NCI-H1092 (cell line): ENCODE measurements around the gene EMILIN3.

ENCODE experiments used
- DNase-seq: peaks from one replicate; lab custom pipeline; 2025; lab: John Stamatoyannopoulos, UW

Gene EMILIN3

DNA sequence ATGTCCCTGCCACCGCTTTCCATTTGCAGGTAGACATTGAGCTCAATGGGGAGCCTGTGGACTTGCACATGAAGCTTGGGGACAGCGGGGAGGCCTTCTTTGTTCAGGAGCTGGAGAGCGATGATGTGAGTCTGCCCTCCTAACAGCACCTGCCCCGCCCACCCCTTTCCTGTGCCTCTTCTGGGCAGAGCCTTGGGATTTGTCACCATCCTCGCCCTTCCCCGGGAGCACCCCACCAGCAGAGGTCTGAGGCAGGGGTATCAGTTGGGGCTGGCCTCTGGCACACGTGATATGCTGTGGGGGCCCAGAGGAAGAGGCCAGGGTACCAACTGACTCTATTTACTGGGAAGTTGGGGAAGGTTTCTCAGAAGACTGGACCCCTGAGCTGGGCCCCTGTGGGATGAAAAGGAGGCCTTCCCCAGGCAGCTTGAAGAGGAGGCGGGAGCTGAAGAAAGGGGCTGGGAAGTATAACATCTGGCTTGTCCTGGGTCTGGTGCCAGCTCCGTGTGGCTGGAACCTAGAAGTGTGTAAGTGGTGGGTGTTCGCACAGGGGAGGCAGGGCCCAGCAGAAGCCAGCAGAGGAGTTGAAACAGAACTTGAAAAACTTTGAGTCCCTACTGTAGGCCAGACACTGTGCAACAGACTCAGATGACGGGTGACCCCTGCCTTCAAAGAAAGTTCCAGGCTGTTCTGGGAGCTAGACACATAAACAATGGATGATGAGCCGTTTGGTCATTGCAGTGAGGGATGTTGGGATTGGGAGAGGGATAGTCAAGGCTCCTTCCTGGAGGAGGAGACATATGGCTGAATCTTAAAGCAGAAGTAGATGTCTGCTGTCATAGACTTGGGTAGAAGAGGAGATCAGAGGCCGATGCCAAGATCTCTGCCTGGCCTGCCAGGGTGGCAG lies 18.8 kb downstream of the EMILIN3 start:
- no peak for DNase-seq

DNA sequence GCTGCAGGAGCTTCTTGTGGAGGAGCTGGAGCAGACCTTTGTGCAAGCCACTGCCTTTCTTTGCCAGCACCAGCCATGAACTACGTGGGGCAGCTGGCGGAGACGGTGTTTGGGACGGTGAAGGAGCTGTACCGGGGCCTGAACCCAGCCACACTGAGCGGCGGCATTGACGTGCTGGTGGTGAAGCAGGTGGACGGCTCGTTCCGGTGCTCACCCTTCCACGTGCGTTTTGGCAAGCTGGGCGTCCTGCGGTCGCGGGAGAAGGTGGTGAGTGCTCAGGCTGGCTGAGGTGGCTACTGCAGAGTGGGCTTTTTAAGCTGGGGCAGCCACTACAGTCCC lies 20.9 kb downstream of the EMILIN3 start:
- DNase-seq: no peak

DNA sequence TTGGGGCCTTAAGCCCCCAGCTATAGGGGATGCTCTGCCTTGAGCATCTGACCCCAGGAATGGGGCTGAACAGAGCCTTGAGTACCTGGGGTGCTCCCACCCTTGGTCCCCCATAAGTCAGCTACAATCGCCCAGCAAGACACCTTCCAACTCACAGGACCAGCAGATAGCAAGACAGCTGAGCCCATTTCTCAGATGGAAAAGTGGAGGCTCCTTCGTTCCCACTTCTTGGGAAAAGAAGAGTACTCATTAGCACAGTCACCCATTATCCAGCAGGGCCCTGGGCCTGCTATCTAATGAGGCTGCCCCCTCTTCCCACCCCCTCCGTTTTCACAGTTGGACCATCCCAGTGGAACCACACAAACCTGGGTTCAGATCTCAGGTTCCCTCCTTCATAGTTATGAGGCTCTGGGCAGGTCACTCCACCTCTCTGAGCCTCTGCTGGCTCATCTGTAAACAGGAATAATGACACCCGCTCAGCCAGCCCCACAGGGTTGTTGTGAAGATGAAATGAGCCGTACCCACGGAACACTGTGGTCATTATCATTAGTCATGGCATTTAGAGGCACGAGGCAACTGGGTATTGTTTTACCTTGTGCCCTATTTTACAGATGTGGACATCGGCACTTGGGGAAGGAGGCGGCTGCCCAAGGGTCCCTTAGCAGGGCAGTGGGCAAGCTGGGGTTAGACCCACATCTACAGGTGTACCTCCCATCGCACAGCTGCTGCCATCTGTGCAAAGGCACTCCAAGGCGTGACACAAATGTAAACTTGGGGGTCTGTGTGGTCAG lies 21.5 kb downstream of the EMILIN3 start:
- no peak for DNase-seq

DNA sequence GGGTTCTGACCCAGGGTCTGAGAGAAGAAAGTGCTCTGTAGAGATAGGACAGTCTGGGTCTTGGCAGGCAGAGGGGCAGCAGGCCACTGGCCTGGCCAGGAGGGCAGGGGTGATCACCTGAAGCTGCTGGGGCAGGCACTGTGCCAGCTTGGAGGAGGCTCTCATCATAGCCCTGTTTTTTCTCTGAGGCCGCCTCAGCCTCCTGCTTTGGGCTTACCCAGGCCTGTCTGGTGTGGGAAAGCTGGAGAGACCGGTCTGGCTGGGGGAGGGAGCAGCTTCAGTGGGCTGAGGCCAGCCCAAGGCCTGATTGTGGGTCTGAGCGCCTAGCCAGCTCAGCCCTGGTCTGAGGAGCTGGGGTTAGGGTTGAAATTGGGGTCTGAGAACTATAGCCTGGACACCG lies 22.1 kb downstream of the EMILIN3 start:
- no peak for DNase-seq

DNA sequence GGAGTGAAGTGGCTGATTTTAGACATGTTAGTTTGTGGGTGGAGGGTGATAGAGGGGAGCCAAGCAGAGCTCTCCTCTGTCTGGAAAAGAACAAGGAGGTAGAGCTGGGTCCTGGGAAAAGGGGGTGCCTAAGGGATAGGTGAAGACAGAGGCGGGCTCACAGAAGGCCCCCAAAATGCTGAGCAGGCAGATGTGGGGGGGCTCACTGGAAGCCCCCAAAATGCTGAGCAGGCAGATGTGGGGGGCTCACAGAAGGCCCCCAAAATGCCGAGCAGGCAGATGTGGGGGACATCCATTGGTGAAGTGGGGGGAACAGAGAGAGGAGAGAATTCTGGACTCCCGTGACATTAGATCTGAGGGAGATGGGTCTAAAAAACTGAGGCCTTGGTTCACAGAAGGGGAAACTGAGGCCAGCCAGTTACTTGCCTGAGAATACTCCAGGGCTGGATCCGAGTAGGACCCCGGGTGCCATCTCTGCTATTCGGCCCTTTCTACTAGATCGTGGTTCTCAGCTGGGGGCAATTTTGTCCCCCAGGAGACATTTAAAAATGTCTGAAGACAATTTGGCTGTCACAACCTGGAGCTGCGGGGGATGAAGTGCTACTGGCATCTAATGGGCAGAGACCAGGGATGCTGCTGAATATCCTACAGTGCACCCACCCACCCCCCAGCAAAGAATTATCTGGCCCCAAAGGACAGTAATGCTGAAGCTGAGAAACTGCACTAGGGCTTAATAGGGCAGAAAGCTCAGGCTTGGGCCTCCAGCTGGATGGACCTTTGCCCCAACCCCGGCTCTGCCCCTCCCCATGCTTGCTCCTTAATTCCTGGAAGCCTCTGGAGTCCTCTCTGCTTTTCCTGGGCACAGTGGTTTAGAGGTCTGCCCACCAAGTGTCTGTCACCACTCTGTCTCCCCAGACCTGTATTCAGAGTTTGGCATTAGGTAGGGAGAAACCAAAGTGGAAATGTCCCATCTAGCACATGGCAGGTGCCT lies 23.8 kb downstream of the EMILIN3 start:
- DNase-seq: no peak

DNA sequence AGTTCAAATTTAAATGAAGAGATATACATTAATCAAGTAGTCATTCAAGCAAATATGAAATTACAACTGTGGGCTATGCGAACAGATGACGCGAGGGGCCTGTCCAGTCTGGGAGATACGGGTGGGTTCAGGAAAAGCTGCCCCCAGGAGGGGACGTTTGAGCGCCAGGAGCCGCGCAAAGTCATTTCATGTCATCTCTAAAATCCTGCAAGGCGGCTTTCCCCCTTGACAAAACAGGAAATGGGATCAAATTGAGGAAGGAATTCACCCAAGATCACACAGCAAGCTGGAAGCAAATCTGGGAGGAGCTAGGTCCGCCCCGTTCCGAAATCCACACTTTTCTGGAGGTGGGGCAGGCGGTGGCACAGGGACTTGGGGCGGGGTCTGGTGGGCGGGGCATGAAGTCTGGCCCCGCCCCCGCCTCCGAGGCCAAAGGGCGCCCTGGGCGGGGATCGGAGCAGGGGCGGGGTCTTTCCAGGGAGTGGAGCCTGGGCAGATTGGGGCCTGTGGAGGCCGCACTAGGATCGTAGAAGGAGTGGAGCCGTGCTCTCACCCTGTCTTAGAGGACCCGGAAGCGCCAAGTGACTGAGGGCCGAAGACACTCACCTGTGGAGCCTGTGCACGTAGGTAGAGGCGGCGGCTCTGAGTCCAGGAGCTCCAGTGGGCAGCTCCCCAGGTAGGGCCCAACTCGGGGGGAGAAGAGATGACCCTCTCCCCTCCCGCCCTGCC lies 26.1 kb downstream of the EMILIN3 start, which contains the start of gene LPIN3:
Gene LPIN3, plus strand, starts transcription at position 495 of the 729 bp plus-strand sequence. CDS start 4,983 bp downstream, outside the sequence.
- DNase-seq: no peak

DNA sequence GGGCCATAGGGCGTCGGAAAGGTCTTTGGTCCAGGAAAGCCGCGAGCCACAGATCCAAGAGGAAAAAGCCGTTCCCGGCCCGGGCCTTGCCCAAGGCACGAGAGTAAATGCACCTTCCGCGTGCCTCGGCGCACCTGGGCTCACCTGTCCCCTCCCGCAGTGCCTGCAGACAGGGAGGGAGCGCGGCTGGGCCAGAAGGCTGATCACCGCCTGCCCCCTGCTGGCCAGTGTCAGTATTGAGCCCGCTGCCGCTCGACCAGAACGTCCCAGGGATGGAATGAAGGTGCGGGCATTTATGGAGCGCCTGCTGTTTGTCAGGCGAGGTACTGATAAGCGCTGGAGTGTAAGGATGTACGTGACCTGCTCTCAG lies 26.7 kb downstream of the EMILIN3 start:
- peak; percentile 20 for DNase-seq

DNA sequence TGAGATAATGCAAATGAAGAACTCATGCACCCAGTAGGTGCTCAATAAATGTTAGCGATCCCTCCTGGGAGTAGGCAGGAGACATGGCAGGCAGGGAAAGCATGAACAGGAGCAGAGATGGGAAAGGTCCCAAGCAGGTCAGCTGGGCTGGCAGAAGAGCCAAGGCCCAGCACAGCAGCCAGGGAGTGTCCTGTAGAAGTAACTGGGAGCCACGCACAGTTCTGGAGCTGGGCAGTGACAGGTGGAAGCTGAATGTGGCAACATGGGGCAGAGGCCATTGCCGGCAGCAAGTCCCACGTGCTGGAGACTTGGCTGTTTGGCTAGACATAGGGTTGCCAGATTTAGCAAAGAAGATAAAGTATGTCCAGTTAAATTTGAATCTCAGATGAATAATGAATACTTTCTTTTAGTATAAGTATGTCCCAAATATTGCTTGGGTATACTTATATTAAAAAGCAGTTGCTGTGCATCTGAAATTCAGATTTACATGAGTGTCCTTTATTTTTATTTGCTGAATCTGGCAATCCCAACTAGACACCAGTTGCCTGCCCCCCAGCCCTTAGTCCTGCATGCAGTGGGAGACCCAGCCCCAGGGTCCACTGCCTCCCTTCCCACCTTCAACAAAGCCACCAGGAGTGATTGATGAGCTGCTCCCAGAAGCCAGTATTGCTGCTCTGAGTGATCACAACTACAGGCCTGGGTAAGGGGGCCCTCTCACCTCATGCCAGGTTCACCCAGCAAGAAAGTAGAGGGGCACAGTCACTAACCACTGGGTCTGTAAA lies 29.7 kb downstream of the EMILIN3 start:
- no peak for DNase-seq

DNA sequence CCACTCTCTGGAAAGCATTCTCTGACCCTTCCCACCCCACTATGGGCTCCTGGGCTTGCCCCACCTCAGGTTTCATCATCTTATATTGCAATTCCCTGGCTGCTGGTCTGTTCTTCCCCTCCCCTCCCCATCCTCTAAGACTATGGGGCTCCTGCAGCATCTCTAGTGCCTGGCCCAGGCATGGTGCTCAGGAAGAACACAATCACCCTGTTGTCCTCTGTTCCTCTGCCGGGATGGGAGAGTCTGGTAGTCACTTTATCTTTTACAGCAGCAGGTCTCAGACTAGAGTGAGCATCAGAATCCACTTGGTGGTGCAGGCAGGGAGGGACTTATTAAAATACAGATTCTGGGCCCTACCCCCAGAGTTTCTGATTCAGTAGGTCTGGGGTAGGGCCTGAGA lies 31.0 kb downstream of the EMILIN3 start:
- DNase-seq: no peak

DNA sequence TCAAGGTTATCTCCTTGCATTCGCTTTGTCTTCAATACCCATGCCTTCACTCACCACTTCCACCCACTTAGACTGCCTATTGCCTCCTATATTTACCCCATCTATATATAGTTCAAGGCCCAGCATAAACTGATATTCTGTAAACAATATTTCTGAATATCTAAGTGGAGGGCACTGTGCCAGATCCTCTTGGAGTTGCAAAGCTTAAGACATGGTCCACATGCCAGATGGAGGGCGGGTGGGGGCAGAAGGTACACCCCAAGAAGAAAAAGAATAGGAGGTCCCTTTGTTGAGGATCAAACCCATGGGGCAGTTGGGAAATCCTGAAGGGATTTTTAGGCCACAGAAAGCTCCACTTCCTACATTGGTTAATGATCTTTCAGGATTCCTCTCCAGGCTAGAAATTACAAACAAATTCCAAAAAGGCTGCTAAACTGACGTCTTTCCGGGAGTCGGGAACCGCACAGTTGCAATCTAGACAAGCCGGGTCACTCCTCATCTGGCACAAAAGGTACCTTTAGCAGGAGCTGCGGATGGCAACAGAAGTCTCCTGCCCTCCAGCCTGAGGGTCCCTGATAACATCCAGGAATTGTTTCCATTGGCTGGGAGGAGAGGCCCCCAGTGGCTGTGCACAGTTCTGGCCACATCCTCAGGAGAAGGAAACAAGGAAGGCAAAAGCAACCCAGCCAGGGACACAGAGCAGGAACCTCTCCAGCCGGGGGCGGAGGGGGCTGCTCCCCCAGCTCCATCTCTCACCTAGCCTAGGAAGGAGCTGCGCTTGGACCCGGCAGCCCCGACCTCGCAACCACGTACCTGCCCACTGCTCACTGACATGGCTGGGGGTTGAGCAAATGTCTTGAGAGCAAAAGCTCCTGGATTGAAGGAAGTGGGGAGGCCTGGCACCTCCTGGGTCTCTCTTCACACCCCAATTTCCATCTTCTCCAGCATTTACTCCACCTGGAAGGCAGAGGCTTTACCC lies 31.9 kb downstream of the EMILIN3 start:
- DNase-seq: no peak

DNA sequence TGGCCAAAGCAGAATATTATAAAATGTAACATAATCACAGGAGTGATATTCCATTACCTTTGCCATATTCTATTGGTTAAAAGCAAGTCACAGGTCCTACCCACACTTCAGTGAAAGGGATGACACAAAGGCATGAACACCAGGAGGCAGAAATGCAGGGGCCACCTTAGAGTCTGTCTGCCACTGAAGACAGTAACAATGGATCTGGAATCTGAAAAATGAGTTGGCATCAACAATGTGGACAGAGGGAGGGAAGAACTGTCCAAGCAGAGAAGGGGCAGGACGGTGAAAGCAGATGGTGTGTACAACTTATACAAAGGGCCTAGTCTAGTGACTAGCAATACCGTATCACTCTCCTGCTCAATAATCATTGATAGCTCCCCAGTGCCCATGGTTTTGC lies 32.6 kb downstream of the EMILIN3 start:
- no peak for DNase-seq

DNA sequence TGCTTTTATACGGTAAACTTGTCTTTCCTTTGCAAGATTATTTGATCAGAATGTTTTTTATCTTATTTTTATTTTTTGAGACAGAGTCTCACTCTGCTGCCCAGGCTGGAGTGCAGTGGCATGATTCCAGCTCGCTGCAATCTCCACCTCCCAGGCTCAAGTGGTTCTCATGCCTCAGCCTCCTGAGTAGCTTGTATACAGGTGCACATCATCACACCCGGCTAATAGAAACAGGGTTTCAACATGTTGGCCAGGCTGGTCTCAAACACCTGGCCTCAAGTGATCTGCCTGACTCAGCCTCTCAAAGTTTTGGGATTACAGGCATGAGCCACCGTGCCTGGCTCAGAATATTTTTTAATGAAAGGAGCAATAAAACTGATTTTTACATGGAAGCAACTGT lies 34.9 kb downstream of the EMILIN3 start:
- no peak for DNase-seq

DNA sequence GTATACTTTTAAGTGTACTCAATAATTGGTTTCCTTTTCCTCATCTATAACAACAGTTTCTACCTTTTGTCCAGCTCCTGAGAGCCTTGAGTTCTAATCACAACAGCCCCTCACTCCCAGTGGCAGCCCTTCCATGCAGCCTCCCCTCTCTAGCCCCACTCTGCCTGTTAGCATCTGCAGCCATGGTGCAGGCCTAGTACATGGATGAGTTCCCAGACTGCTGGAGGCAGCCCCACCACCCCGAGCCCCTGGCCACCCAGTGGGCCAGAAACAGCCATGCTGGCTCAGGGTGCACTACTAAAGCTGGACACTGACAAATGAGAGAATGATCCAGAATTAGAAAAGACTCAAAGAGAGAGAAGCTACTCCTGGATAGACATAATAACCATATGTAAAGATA lies 35.7 kb downstream of the EMILIN3 start:
- no peak for DNase-seq

DNA sequence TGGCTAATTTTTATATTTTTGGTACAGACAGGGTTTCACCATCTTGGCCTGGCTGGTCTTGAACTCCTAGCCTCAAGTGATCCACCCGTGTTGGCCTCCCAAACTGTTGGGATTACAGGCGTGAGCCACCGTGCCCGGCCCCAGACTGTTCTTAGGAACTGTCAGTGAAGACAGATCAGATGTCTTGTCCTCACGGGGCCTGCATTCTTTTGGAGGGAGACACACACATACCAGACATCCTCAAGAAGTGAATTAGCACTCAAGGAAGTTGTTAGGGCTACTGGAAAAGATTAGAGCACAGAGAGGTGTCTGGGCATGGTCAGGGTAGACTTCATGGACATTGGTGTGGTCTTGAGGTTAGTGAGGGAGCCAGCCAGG lies 36.3 kb downstream of the EMILIN3 start:
- no peak for DNase-seq

DNA sequence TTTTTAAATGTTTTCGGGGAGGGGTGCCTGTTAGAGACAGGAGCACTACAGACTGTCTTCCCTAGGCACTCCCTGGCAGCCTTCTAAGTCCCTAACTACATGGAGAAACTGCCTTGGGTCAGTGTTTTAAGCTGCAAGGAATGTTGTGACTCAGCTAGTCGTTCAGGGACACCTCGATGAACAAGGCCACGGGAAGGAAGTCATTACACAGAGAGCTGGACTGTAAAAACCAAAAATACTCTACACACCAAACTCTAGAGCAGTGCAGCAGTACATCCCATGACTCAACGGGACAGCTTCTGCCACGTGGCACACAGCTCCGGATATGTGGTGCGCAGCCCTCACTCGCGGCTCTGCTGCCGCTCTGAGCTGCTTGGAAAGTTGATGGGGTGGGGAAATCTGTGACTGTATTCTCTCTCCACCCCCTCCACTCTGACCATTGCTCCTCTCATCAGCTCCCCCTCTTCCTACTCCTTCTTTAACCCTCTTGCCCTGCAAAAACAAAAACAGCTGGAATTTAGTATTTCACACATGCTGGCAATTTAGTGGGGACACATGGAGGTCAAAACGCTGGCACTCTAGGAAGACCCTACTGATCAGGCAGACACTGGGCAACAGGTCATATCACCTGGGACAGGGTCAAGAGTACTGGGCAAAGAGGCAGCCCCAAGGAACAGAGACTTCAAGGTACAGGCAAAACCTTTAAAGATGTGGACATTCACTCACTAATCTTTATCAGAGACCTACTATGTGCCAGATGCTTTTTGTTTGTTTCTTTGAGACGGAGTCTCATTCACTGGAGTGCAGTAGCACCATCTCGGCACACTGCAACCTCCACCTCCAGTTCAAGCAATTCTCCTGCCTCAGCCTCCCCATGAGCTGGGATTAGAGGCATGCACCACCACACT lies 36.9 kb downstream of the EMILIN3 start:
- DNase-seq: no peak

DNA sequence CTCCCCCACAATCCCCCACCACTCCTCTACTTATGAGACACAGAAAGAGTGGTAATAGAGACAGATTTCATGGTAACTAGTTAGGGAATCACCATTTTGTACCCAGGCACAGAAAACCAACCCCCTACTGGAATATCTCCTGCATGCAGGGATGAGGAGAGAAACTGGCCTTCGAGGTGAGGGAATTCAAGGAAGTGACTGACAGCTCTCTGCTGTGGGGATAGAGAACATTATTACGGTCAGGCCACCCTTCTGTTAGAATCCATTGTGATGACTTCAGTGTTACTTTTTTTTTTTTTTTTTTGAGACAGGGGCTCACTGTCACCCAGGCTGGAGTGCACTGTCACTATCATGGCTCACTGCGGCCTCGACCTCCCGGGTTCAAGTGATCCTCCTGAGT lies 39.4 kb downstream of the EMILIN3 start:
- DNase-seq: no peak

DNA sequence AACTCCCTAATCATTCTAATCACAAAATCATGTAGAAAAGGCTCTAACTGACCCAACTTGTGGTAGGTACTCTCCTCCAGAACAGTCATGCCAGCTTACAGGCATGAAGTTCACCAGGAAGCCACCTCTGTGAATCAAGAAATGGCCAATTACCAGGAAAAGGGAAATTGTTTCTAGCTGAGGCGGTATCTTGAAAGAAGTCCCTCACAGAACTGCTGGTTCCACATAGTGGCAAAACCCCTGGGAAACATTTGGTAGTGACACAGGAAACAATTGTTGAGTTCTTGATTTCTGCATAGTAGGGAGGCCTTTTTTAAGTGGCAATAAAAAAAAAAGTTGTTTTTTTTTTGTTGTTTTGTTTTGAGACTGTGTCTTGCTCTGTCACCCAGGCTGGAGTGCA lies 45.6 kb downstream of the EMILIN3 start:
- no peak for DNase-seq

DNA sequence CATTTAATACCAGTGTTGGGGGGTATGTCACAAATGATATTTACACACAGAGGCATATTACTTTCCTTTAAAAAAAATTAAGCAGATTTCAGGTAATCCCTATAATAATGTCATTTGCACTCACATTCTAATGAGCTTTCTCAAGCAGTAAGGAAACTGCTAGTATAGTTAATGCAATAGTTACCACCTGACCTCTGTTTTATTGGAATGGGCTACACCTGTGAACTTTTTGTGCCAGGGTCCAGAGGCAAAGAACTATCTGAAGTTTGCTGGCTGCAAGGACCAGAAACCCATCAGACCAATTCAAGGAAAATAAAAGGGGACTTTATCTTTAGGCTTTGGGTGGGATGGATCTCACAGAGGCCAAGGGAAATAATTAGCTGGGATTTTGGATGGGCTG lies 46.2 kb downstream of the EMILIN3 start:
- DNase-seq: no peak
